NCI-H2081 (cell line): Measurements from ENCODE around the gene EDNRA.

Source experiments
- DNase-seq, 2 experiments: peaks; one replicate each; lab custom pipeline; 2025; lab: John Stamatoyannopoulos, UW

The EDNRA gene

DNA sequence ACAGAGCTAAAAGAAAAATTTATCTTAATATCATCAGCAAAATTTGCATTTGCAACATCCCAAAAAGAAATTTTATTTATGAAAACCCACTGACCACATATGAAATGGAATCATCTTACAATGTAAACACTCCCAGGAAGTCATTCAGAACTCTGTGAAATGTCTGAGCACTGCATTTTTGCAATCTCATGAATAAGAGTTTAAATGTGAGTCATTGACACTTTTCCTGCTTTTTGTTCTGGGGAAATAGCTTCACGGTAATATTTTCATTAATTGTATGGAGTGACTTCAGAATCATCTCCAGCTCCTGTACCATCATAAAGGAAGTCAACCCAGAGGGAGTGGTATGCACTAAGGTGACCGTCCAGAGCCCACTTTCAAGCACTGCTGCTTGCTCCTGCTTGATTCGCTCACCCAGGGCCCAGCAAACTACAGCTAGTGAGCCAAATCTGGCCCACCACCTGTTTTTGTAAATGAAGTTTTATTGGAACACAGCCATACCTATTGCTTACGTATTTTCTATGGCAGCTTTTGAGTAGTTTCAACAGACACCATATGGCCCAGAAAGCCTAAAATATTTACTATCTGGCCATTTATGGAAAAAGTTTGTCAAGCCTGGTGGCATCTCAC, 17.2 kb downstream of the EDNRA start:
- no peak for DNase-seq

- no peak for DNase-seq
Observed at GRCh38 chr4:147508346-147508745, 27.4 kb downstream of the EDNRA start.

DNA sequence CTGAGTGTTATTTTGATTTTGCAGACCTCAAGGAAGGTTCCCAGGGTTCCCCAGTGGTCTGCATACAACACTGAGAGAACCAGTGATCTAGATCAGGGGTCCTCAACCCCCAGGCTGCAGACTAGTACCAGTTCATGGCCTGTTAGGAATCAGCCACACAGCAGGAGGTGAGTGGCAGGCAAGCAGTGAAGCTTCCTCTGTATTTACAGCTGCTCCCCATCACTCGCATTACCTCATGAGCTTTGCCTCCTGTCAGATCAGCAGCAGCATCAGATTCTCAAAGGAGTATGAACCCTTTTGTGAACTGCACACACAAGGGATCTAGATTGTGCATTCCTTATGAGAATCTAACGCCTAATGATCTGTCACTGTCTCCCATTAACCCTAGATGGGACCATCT, 28.5 kb downstream of the EDNRA start:
- peak in 1 of 2 experiments; percentile 0 for DNase-seq

DNA sequence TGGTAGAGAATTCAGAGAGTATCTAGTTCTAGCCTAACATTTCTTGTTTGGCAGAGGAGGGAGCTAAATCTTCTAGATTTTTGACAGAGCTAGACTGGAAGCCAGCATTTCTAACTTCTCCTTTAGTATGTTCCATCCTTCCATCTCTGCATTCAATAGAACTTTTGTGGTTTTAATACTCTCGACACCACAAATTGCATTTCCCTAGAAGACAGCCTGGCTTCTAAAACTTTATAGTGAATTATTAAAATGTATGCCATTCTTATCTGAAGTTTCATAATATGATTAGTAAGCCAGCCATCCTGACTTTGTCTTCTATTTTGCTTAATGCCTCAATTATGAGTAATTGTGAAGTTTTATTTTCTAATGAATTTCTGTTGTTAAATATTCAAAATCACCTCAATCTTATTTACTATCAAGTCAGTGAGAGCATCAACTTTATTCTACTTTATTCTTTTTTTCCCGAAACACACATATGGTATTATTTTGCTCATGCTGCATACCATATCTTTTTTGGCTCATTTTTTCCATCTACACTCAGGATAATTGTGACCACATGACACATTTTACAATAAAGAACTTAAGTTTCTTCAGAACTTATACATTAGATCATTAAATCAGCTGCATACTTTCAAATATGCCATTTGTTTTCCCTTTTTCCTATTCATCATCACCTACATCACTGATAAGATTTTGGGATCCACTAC, 30.2 kb downstream of the EDNRA start:
- DNase-seq = no peak

DNA sequence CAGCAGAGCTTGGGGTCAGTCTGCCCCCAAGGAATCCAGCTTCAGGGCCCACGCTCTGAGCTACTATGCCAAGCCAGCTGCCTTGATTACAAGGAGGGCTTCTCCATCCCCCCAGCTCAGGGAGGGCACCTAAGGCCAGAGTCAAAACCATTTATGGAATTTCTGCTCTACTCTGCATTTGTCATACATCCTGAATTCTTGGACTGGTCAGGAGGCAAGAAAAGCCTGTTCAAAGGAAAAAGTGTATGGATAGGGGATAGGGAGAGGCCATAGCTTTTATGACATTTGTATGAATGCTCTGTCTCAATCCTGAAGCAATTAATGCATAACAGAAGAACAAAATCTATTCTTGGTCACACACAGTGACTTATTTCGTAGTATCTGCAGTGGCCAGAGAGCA, 32.2 kb downstream of the EDNRA start:
- DNase-seq = no peak

DNA sequence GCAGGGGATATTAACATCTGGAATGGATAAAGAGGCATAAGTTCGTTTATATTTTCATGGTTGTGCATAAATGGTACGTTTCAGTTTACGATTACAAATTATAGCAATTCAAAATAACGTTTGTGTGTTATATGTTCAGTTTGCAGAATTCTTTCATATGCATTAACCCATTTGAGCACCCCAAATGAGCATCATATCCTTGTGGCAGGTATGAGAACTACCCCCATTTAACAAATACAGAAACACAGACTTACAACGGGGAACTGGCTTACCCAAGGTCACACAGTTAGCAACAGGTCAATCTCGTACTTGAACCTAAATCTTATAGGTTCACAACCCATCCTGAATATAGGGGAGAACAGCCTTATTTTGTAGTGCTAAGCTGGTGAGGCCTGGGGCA, 33.1 kb downstream of the EDNRA start:
- no peak for DNase-seq

DNA sequence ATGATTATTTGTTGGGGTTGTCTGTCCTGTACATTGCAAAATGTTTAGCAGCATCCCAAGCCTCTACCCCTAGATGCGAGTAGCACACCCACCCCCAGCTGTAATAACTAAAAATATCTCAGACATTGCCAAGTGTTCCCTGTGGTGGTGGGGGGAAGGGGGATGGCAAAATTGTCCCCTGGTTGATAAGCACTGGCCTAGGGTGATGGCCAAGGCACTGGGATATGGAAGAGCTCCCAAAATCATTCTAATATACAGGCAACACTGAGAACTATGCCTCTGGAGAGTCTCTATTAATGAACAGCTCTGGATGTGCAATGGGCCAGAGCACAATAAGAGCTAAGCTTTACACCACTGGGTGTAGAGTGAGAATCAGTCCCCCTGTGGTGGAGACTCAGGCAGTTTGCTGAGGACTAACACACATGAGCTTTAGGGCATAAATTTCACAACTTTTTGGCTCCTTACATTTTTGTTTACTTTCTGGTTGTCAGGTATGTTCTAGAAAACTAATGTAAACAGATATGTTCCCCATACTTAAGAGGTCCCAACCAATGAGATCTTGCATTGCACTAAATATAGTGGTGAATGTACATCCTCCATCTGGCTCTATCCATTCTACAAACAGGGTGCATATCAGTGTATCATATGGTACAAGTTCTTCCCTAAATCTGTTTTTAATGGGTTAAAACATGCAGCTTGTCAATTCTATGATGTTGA, 34.5 kb downstream of the EDNRA start:
- no peak for DNase-seq

GRCh38 chr4:147516133-147516532, 35.2 kb downstream of the EDNRA start:
- no peak for DNase-seq

DNA sequence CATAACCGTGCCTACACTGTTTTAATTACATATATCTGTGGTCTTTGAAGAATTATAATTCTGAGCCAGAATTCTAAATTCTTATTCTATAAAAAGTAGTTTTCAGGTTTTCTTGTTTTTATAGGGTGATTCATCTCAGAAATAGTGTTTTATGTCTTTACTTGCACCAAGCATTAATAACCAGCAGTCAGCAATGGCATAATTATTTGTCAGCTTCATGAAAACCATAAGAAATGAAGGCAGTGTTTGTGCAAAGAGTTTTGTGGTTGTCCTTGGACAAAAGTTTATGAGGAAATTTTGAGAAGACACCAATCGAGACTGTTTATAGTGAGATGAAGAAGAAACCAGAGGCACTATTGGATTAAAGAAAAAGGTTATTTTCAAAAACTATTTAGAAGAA, 37.2 kb downstream of the EDNRA start:
- DNase-seq = no peak

DNA sequence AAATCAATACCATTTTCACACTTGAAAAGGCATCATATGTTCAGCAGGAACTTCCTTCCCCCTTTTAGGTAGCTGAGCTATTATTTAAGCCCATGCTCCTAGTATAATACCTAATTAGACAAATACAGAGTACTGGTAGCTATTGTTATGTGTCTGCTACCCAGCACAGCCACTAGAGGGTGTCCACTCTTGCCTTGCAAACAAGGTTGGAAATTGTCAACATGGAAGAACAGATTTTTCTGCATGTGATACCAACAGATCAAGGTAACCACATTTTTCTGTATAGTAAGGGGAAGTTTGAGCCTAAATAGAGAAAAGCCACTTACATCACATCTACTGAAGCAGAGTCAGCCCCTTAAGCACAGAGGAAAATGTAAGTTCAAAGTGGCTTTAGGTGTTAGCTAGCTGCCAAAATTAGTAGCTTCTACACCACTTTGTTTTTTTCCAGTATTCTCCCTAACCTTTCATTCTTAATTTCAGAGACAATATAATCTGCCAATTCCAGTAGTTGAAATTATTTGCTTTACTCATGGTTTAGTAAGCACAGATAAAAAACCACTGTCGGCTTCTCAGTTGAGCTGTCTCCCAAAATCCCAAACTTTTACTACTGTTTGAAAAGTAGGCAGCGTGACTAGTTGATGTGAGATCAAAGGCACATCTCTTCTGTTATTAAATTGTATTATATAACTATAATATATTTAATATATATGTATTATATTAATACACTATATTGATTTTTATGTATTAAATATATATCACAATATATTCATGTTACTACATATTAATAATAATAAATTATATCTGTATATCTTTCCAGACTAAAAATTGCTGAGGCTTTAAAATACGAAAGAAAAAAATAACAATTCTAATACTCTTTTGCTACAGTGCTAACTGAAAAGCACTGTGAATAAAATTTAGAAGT, 38.2 kb downstream of the EDNRA start:
- DNase-seq = peak; percentile 11 to 59

DNA sequence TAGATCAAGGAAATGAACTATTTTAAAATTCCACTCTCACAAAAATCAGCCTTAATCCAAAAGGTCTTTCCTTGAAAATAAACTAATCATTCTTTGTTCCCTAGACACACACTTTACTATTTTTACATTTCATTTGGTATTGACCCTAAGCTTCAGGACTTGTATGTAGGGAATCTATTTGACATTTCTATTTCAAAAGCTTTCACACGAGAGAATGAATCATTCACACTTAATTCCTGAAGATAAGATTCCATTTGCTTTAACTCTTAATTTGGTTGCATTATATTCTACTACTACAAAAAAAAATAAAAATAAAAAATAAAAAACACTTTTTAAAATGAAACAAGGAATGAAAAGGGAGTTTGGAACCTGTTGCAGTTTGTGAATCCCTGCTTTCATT, 43.7 kb downstream of the EDNRA start:
- DNase-seq = no peak

- no peak for DNase-seq
Observed at GRCh38 chr4:147525494-147526271, 44.8 kb downstream of the EDNRA start.

- DNase-seq = no peak
Observed at GRCh38 chr4:147526272-147526654, 45.4 kb downstream of the EDNRA start.

DNA sequence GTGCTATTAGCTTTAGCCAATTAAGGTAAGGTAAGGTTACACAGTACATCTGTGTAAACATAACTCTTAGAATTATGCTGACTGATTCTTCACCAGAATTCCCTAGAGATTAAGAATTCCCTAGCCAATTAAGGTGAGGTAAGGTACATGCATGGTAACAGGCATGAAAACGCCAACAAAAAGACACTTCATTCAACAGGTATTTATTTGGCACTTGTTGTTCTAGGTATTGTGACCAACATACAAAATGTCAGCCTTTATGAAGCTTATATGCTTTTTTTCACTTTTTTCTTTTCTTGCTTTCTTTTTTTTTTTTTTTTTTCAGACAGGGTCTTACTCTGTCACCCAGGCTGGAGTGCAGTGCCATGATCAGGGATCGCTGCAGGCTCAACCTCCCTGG, 47.2 kb downstream of the EDNRA start:
- no peak for DNase-seq

GRCh38 chr4:147530134-147530533, 49.2 kb downstream of the EDNRA start:
- DNase-seq = no peak

DNA sequence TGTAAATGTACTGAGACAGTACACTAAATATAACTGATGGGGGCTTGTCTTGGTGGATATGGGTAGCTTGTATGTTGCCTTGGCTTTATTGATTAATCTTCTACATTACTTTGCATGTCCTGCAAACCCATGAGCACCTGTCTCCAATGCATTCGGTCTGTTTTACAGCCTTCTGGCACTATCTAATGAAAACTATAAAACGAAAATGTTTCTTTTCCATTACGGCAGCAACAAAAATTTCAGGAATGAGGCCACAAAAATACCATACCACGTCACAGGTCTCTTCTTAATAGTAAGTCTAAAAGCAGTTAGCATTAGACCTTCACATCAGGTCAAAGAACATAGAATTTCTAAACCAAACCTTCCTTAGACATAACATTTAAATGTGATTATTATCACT, 49.8 kb downstream of the EDNRA start:
- DNase-seq = no peak

DNA sequence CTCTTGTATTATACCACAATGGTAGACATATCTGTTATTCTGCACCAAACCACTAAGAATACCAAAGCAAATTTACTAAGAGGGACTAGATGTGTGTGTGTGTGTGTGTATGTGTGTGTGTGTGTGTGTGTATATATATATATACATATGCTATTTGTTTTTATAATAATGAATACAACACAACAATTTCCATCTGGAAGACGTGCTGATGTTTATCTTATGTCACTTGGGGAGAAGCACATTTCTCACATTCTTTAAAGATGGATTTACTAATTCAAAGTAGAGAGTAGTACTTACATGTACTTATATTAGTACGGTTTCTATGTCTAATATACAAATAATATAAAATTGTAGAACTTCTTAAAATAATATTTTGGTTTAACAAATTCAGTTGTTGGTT, 52.0 kb downstream of the EDNRA start:
- no peak for DNase-seq

DNA sequence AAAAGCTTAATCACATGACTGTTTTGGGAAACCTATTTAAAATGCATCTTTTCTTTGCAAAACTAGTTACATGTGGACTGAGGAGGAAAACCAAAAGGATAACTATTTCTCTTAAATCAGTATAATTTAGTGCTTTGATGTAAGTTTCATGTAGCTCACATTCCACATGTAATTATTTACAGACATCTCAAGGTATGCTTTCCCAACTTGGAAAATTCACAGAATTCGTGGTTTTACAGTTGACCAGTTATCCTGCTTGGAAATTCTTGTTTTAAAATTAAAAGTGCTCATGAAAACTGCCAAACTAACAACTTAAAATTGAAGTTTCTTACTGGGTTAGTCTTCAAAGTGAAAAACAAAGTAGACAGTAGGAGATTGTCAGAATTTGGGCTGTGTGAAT, 52.4 kb downstream of the EDNRA start:
- DNase-seq = no peak

- no peak for DNase-seq
Observed at GRCh38 chr4:147535124-147535523, 54.2 kb downstream of the EDNRA start.

GRCh38 chr4:147538711-147539110, 57.8 kb downstream of the EDNRA start:
- DNase-seq = no peak

GRCh38 chr4:147539959-147540358, 59.1 kb downstream of the EDNRA start:
- no peak for DNase-seq
